H7 (cell line): ENCODE measurements around the gene FXYD4. TPM values are rescaled to one million over a fixed set of nuclear protein-coding genes. Genes with fewer than 3 reads are reported as not detected.

Experiments
- DNase-seq: peaks from one replicate; pipeline ENCODE4 v3.0.0; 2012
- H3K27me3 ChIP-seq: 2 replicates; pipeline ENCODE4 v1.6.0; 2011; ENCODE audit warnings: mild to moderate bottlenecking, low read length; ENCODE audit not compliant: control insufficient read depth, insufficient read depth
- H3K36me3 ChIP-seq: replicated peaks from 2 replicates; pipeline ENCODE4 v1.5.1; 2011; ENCODE audit warnings: low read length; ENCODE audit not compliant: control insufficient read depth, insufficient read depth
- H3K4me3 ChIP-seq: 2 replicates; pipeline ENCODE4 v1.5.1; 2011; ENCODE audit warnings: low read depth, mild to moderate bottlenecking, control low read depth, low read length, moderate library complexity; ENCODE audit not compliant: insufficient read depth
- total RNA-seq: library from RNA; depleted of rRNA; stranded (reverse); fragments of >200 nt; shearing (Covaris generic); gene quantifications from 2 replicates; pipeline ENCODE4 v1.2.3, GENCODE V29; 2014

Gene FXYD4
- total RNA-seq, 1 experiment from 2014 or later = not detected

DNA sequence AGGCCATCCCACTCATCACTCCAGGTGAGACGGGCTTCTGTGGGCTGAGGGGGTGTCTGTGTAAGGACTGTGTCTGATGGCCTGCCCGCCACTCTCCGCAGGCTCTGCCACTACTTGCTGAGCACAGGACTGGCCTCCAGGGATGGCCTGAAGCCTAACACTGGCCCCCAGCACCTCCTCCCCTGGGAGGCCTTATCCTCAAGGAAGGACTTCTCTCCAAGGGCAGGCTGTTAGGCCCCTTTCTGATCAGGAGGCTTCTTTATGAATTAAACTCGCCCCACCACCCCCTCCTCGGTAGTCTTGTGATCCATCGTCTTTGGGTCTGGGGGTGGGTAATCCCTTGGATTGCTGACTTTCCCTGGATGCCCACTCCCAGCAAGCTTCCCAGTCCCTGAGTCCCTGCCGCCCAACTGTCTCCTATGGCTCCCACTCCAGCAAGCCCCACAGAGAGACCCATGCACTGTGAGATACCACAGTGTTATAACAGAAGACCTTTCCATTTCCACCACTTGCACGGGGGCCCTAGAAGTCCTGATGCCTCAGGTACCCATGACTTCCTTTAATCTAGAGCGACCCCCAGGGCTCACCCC is 4.7 kb downstream of the FXYD4 start:
- H3K36me3 ChIP-seq = no peaks in the 10 kb centered on the region
- DNase-seq = no peak
- H3K27me3 ChIP-seq = no peaks in the 10 kb centered on the region
- H3K4me3 ChIP-seq = no peak overlapping the region

DNA sequence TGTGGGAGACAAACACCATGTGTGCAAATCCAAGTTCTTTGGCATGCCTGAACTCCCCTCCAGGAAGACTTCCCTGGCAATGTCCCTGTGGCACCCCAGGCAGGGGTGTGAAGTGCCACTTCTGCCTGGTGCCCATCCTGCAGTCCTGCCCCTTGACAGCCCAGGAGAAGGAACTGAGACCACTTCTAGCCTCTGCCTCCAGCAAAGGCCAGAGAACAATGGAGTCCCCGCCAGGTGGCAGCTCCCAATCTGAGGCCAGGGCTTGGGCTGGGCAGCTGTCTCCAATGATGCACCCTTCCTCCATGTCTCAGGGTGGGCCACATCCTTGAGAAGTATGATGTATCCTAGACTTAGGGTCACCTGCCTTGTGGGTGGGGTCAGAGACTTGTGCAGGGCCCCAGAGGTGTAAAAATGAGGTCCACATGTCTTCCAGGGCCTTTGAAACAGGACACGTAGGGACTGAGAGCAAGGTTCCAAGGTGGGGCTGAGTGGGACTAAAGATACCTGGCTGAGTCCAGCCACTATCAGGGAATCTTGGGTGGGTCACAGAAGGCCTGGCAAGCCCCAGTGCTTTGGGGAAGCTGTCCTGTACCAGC is 5.5 kb downstream of the FXYD4 start:
- H3K36me3 ChIP-seq = no peaks in the 10 kb centered on the region
- H3K27me3 ChIP-seq = no peaks in the 10 kb centered on the region
- H3K4me3 ChIP-seq = no peak overlapping the region
- DNase-seq = peak; percentile 50

DNA sequence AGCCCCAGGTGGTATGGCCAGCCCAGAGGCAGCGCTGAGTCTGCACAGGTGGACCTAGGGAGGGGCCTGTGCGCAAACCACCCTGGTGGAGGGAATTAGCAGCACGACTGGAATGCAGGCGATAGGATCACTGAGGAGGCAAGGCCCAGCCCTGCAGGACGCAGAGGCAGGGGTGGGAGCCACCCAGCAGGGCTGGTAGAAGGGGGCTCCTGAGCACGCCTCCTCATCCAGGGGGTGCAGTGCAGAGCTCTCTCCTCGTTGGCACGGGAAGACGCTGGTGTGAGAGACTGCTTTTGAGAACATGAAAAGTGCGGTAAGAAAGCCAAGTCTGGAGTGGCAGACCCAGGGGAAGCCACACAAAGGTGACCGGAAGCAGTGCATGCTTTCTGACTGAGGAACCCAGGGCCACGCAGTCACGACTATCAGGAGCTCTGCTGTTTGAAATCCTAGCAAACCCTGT is 6.0 kb downstream of the FXYD4 start:
- no peaks in the 10 kb centered on the region for H3K27me3 ChIP-seq
- no peaks in the 10 kb centered on the region for H3K36me3 ChIP-seq
- DNase-seq = peak; percentile 90
- no peak overlapping the region for H3K4me3 ChIP-seq

DNA sequence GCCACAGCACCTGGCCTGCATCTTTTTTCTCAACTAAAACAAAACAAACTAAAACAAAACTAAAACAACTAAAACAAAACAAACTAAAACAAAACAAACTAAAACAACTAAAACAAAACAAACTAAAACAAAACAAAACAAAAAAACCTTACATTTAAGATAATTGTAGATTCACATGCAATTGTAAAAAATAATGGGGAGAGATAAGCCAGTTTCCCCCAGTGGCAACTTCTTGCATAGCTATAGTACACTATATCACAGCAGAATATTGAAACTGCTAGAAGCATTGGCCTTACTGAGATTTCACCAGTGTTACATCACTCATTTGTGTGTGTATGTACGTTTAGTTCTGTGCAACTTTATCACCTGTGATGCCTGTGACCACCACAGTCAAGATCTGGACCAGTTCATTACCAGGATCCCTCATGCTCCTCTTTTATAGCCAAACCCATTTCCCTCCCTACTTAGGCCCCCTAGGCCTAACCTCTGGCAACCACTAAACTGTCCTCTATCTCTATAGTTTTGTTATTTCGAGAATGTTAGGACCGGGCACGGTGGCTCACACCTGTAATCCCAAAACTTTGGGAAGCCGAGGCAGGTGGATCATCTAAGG is 9.3 kb downstream of the FXYD4 start:
- no peak overlapping the region for H3K4me3 ChIP-seq
- no peak for DNase-seq
- no peaks in the 10 kb centered on the region; the same call in 1 of the 2 replicates for H3K36me3 ChIP-seq
- no peaks in the 10 kb centered on the region for H3K27me3 ChIP-seq

DNA sequence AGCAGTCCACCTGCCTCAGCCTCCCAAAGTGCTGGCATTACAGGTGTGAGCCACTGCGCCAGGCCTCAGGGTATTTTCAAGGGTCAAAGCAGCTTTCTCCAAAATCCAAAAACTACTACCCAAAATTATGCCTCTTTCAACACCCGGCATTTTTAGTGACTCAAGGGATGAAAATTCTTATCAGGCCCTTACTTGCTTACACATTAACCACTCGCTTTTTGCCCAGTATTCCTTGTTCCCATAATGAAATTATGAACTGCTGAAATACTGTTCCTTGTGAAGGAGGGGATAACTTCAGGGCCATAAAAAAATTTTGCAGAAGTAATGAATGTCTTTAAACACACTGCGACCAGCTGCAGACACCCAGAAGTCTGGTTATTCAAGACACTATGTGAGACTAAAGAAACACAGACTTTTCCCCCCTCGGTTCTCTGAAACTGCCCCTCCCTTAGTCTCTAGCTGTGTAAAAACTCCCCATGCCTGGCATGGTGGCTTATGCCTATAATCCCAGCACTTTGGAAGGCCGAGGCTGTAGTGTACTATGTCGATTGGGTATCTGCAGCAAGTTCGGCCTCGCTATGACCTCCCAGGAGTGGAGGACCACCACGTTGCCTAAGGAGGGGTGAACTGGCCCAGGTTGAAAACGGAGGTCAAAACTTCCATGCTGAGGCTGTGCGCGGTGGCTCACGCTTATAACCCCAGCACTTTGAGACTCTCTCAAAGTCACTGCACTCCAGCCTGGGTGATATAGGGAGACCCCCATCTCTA is 12.0 kb downstream of the FXYD4 start:
- DNase-seq = no peak
- no peaks in the 10 kb centered on the region for H3K27me3 ChIP-seq
- peaks cover 20% of the 10 kb centered on the region for H3K36me3 ChIP-seq
- no peak overlapping the region for H3K4me3 ChIP-seq

DNA sequence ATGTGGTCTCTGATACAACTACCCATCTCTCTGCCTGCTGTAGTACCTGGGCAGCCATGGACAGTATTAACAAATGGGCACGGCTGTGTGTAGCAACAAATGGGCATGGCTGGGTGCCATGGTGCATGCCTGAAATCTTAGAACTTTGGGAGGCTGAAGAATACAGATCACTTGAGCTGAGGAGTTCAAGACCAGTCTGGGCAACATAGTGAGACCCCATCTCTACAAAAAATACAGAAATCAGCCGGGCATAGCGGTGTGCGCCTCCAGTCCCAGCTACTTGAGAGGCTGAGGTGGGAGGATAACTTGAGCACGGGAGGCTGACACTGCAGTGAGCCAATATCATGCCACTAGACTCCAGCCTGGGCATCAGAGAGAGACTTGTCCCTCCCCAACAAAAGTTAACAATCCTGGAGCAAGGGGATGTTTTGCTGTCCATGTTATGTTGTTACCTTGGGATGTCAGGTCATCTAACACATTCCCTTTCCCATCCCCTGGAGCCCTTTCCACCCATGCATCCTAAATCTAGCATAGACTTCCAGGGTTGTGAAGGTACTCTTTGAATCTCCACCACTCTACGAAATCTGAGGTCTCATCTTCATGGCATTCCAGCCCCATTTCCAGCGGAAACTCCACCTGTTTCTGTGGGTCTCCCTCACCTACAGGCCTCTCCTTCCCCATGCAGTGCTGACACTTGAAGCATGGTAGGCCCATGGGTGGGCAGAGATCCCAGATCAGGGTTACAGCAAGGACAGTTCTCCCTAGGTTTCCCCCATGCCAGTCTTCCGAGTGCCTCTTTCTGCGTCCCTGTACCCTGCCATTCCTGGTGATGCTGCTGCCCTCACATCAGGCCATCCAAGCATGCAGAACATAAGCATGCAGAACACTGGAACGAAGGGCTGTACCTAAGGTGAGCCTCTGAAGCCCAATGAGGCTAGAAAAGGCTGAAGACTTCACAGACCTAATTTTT is 13.1 kb downstream of the FXYD4 start:
- H3K27me3 ChIP-seq = no peaks in the 10 kb centered on the region
- H3K4me3 ChIP-seq = no peak overlapping the region
- DNase-seq = no peak
- peaks cover 29% of the 10 kb centered on the region for H3K36me3 ChIP-seq

DNA sequence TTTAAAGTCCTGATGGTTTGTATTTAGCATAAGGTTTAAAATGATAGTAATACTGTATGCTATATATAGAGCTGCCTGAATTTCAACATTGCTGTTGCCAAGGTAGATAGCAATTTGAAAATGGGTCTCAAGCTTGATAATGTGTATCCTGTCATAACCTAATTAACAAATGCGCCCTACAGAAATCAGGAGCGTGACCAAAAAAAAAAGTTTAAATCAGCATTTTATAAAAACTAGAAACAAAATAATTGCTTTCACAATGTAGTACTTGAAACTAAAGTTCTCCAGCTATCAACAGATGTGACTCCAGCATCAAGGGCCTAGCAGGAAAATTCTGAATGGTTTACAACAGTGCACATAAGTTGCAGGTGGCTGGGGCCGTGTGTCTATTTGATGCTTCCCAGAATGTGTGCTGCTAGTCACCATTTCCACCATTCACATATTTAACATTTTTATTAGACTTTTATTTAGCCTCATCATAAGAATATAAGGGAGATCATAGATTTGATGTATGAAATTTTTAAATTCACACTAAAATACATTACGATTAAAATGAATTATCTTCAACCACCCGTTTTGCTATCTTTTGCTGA is 14.1 kb downstream of the FXYD4 start:
- DNase-seq = no peak
- Histone ChIP-seq H3K36me3 (peaks cover 38% of the 10 kb centered on the region), H3K4me3 (no peak overlapping the region), H3K27me3 (no peaks in the 10 kb centered on the region)

DNA sequence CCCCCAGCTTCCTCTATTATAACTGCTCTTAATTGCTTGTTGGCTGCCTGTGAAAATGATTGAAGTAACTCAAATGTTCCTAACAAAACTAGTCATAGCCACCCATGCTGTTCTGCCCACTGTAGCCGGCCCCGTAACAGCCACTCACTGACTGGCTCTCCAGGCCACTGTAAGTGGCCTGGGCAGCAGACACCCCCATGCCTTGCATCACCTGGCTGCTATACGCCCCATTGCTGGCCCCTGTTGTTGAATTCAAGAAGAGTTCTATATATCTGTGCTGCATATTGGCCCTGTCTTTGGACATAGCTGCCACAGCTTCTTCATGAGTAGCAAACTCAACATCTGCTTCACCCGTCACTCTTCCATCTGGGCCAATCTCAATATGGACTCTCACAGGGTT is 15.1 kb downstream of the FXYD4 start:
- DNase-seq = no peak
- H3K27me3 ChIP-seq = no peaks in the 10 kb centered on the region
- H3K36me3 ChIP-seq = peaks cover 45% of the 10 kb centered on the region
- H3K4me3 ChIP-seq = no peak overlapping the region

DNA sequence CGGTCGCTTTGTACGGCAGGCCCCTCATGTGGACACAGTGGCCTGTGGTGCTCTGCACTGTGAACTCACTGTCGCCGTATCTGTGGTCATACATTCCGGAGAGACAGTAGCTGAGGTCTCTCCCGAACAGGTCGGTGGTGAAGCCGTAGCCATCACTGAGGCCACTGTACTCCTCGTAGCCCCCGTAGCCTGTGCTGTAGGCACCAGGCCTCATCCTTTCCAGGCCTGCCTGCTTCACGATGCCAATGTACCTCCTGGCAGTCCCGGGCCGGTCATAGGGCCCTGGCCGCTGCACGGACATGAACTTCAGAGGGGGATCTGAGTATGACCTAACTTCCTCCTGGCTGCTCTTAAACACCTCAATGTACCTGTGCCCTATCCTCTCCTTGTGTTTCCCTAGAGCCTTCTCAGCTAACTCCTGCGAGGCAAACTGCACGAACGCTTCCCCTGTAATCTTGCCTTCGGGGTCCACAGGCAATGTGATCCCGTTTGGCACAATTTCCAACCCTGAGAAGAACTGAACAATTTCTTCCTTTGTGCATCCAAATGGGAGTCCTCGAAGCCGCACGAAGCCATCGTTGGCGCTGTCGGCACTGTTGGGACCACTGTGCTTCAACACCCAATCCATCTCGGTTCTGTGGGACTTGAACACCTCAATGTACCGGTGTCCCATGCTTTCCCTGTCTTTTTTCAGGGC is 15.7 kb downstream of the FXYD4 start:
- H3K27me3 ChIP-seq = no peaks in the 10 kb centered on the region
- no peak overlapping the region for H3K4me3 ChIP-seq
- H3K36me3 ChIP-seq = peaks cover 48% of the 10 kb centered on the region
- DNase-seq = no peak

DNA sequence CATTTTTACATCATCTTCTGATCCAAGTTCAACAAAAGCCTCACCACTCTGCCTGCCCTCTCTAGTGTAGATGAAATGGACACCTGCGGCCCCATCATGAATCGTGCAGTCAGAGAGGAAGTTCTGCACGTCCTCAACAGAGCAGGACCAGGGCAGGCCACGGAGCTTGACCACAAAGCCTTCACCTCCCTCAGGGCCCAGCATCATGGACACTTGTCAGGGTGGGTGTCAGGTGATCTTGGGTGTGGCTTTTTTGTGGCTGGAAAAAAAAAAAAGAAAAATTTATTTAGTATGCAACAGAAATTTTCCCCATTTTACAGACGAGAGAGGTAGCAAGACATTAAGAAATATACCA is 16.2 kb downstream of the FXYD4 start:
- H3K27me3 ChIP-seq = no peaks in the 10 kb centered on the region
- no peak for DNase-seq
- peaks cover 53% of the 10 kb centered on the region for H3K36me3 ChIP-seq
- H3K4me3 ChIP-seq = no peak overlapping the region

DNA sequence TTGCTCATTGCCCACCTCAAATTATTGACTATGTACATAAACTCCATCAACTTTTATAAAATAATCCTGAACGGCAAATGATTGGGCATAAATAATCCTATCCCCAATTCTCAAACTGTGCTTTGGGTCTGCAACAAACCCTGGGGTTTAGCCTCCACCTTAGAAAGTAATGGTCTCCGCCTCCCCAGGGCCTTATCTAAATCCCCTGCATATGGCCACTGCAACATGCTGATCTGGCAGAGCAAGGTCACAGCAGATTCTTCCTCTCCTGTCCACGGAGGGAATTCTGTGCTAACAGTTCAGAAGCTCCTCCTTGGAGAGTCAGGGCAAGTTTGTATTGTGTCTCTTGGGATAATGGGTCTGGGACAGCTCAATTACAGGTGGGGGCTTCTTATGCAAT is 18.4 kb downstream of the FXYD4 start:
- H3K27me3 ChIP-seq = no peaks in the 10 kb centered on the region
- DNase-seq = no peak
- no peak overlapping the region for H3K4me3 ChIP-seq
- peaks cover 69% of the 10 kb centered on the region for H3K36me3 ChIP-seq

DNA sequence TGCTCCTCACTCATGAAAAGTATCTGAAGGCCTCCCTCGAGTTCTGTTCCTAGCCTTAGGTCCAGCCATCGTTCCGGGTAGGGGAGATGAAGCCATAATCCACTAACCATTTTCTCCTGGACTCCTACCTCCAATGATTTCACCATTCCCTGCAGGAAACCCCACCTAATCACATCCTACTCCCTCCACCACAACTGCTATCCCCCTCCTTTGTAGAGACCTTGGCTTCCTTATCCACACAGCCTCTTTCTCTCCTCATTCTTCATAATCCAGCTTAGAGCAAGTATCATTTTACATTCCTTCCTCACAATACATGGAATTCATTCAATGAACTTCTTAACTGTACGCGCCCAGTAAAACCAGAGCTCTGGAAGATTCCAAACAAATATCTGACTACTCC is 18.9 kb downstream of the FXYD4 start:
- H3K36me3 ChIP-seq = peaks cover 69% of the 10 kb centered on the region
- H3K4me3 ChIP-seq = no peak overlapping the region
- H3K27me3 ChIP-seq = no peaks in the 10 kb centered on the region
- no peak for DNase-seq

DNA sequence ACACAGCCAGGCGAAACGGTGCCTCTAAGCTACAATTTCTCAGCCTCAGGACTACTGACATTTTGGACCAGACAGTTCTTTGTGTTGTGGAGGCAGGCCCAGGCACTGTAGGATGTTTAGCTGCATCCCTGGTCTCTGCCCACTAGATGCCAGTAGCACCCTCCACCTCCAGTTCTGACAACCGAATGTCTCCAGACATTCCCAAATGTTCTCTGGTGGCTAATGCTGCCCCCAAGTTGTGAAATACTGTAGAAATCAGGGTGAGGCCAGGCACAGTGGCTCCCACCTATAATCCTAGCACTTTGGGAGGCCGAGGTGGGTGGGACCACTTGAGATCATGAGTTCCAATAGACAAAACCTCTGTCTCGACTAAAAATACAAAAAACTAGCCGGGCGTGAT is 19.3 kb downstream of the FXYD4 start:
- DNase-seq = peak; percentile 46
- no peak overlapping the region for H3K4me3 ChIP-seq
- peaks cover 69% of the 10 kb centered on the region for H3K36me3 ChIP-seq
- H3K27me3 ChIP-seq = no peaks in the 10 kb centered on the region
